Endothelial cell of umbilical vein (primary cell): Measurements from ENCODE around the gene PLK1.

Source experiments
- CTCF ChIP-seq, 2 donors: IDR thresholded peaks; 1 replicate in 1 of 2; 2 replicates in 1 of 2; pipeline ENCODE4 v1.5.1; 2011; ENCODE audit warnings: low read length in 2 of 2, mild to moderate bottlenecking in 2 of 2, moderate library complexity in 2 of 2, control low read depth in 1 of 2, inconsistent platforms in 1 of 2, low read depth in 1 of 2; ENCODE audit not compliant: insufficient read depth in 1 of 2; ENCODE audit errors: extremely low read depth in 1 of 2
- EZH2 ChIP-seq: IDR thresholded peaks from 2 replicates; pipeline ENCODE4 v1.6.1; 2012; ENCODE audit warnings: borderline replicate concordance, low read depth, mild to moderate bottlenecking, moderate library complexity, low read length, inconsistent platforms; ENCODE audit not compliant: severe bottlenecking
- GATA2 ChIP-seq: IDR thresholded peaks from 2 replicates; pipeline ENCODE4 v1.7.0; 2011; ENCODE audit warnings: low read depth, mild to moderate bottlenecking, moderate library complexity, mixed read lengths, low read length; ENCODE audit not compliant: insufficient read length, insufficient read depth
- JUN ChIP-seq: IDR thresholded peaks from 2 replicates; pipeline ENCODE4 v1.6.1; 2011; ENCODE audit warnings: borderline replicate concordance, low read depth; ENCODE audit not compliant: insufficient read length, insufficient read depth
- MAX ChIP-seq: IDR thresholded peaks from 2 replicates; pipeline ENCODE4 v1.6.1; 2011; ENCODE audit not compliant: insufficient read depth, insufficient read length
- MYC ChIP-seq: IDR thresholded peaks from one replicate; pipeline ENCODE4 v1.6.1; 2011; ENCODE audit warnings: mild to moderate bottlenecking, low read depth, low read length
- POLR2A ChIP-seq: IDR thresholded peaks from 2 replicates; pipeline ENCODE4 v1.6.1; 2012; ENCODE audit warnings: low read depth, mild to moderate bottlenecking, control low read depth, low read length
- POLR2AphosphoS5 ChIP-seq: IDR thresholded peaks from 2 replicates; pipeline ENCODE4 v1.6.1; 2012; ENCODE audit warnings: low read depth, mild to moderate bottlenecking, control low read depth, low read length, moderate library complexity; ENCODE audit not compliant: insufficient read depth

- TF ChIP-seq POLR2A (no peak), EZH2 (no peak), CTCF (IDR thresholded peaks at IDR 0.05; ENCODE audit: extremely low read depth in 1 of 2, insufficient read depth in 1 of 2, low read depth in 1 of 2, low read length in 2 of 2) (no peak), MAX (no peak), POLR2AphosphoS5 (no peak), GATA2 (no peak), MYC (no peak), JUN (no peak)
Observed at GRCh38 chr16:23702951-23703350, 24.3 kb downstream of the PLK1 start.
